Measurements from ENCODE around the gene HSP90AB1. TPM values are rescaled to one million over a fixed set of nuclear protein-coding genes. Genes with fewer than 3 reads are reported as not detected.

The HSP90AB1 gene
- total RNA-seq, 6 experiments from 2014 or later, result 847 to 1,026 (median 920) TPM

DNA sequence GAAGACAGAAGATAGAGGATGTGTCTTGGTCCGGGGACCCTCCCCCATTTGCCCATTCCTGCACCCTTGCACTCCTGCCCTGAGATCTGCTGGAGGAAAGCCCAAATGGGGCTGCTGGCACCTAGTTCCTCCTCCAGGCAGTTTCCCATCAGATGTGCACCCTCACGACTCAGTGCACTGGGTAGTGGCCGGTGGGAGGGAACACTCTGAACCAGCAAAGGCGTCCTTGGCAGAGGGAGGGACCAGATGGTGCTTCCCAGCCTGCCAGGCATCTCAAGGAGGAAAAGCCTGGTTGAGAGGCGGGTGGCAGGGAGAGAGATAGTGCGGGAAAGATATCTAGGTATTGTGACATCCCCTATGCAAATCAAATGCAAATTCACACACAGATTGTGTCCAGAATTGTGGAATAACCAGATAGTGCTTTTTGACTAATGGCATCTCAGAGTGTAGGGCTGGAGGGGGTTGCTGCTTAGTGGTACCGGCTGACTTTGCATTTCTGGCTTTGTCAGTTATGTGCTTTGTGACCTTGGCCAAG, 42.9 kb downstream of the HSP90AB1 start:
- H3K9me3 Mint-ChIP-seq, result no peaks in the 10 kb centered on the region
- no peaks in the 10 kb centered on the region for H3K36me3 Mint-ChIP-seq (ENCODE audit: low read depth)
- no peak for DNase-seq
- peaks cover 56% of the 10 kb centered on the region for H3K27me3 Mint-ChIP-seq (ENCODE audit: insufficient read depth)
- H3K27ac Mint-ChIP-seq, result no peak overlapping the region
- H3K4me1 Mint-ChIP-seq (ENCODE audit: low read depth), result no peaks in the 10 kb centered on the region
- TF ChIP-seq, protein P1, sequence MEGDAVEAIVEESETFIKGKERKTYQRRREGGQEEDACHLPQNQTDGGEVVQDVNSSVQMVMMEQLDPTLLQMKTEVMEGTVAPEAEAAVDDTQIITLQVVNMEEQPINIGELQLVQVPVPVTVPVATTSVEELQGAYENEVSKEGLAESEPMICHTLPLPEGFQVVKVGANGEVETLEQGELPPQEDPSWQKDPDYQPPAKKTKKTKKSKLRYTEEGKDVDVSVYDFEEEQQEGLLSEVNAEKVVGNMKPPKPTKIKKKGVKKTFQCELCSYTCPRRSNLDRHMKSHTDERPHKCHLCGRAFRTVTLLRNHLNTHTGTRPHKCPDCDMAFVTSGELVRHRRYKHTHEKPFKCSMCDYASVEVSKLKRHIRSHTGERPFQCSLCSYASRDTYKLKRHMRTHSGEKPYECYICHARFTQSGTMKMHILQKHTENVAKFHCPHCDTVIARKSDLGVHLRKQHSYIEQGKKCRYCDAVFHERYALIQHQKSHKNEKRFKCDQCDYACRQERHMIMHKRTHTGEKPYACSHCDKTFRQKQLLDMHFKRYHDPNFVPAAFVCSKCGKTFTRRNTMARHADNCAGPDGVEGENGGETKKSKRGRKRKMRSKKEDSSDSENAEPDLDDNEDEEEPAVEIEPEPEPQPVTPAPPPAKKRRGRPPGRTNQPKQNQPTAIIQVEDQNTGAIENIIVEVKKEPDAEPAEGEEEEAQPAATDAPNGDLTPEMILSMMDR (IDR thresholded peaks at IDR 0.05), result no peak
- no peak overlapping the region for H3K4me3 Mint-ChIP-seq

DNA sequence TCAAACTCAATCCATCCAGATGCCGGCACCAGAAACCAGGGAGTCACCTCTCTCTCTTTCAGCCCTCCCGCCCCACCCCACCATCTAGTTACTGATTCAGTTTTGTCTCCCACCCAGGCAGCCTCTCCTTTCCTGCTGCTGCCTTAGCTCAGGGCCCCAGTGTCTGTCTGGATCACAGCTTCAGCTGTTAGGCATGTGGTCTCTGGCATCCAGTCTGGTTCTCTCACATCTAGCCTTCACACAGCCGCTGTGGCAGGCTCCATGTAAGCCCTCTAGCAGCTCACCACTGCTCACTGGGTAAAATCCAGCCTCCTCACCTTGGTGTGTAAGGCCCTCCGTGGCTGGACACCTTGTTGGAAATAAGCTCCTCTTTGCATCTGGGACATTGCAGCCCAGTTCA, 44.9 kb downstream of the HSP90AB1 start:
- no peak for DNase-seq
- H3K4me3 Mint-ChIP-seq, result no peak overlapping the region
- no peak overlapping the region for H3K27ac Mint-ChIP-seq
- TF ChIP-seq, protein P1 (IDR thresholded peaks at IDR 0.05), result no peak
- H3K36me3 Mint-ChIP-seq (ENCODE audit: low read depth), result no peaks in the 10 kb centered on the region
- peaks cover 59% of the 10 kb centered on the region for H3K27me3 Mint-ChIP-seq (ENCODE audit: insufficient read depth)
- H3K9me3 Mint-ChIP-seq, result no peaks in the 10 kb centered on the region
- H3K4me1 Mint-ChIP-seq (ENCODE audit: low read depth), result no peaks in the 10 kb centered on the region

DNA sequence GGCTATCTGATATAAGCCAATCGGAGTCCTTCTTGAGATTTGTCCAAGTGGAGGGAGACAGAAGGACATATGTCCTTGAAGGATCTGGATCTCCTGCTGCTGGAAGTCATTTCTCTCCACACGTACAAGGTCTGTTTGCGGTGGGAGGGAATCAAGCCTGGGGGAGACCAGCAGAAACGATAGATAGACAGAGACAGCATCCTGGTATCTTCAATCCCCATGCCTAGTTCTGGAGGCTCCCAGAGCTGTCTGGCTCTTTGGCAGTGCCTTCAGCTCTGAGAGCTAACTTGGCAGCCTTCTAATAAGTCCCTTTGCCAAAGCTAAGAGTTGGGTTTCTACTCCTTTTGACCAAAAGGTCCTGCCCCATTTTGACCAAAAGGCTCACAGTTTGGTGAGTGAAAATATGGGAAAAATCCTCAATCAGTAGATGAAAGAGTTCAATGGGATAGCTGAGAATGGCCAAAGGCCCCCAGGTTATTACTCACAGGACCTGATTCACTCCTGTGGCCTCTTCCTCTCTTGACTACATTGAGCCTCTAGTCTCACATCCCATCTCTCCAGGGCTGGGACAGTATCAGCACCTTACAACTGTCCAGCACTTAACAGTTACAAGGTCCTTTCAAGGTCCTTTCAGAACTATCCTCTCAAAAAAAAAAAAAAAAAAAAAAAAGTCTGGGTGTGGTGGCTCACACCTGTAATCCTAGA, 45.9 kb downstream of the HSP90AB1 start:
- Mint-ChIP-seq H3K27ac (no peak overlapping the region), H3K36me3 (ENCODE audit: low read depth) (no peaks in the 10 kb centered on the region), H3K4me1 (ENCODE audit: low read depth) (no peaks in the 10 kb centered on the region), H3K9me3 (no peaks in the 10 kb centered on the region), H3K27me3 (ENCODE audit: insufficient read depth) (peaks cover 59% of the 10 kb centered on the region), H3K4me3 (no peak overlapping the region)
- TF ChIP-seq, protein P1 (IDR thresholded peaks at IDR 0.05), result no peak
- no peak for DNase-seq

DNA sequence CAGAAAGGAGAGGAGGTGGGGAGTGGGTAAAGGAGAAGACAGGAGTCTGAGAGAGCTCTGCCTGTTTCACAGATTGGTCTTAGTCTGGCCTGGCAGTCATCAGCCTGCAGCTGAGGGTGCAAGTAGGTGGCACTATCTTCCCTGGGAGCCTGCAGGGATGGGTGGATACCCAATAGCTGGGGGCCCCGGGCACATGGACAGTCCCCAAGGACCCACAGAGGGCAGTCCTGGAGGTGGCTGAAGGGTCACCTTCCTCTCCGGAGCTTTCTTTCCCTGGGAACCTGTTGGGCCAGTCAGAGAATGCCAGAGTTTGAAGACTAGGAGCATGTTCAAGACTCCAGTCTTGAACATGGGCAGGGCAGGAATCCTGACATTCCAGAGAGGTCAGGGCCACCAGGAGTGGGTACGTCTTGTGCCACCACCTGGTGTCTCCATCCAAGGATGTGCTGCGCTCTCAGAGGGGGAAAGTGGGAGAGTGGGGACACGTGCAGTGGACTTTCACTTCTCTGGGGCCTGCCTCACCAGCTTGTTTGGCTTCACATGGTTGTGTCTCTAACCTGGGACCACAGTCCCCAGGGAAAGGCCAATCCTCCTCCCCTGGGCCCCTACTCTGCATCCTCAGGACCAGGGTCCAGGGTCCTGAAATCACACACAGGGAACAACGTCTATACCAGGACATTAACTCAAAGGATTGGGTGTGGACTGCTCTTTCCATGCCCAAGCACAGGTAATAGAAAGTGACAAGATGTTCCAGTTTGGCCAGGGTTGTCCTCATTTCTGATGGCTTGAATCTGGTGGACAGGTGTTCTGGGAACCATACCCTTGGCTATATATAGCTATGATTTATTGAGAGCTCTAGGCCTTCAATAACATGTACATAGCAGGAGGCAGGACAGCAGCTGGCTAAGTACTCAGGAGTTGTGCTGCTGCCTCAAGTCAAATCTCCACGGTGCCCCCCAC, 48.2 kb downstream of the HSP90AB1 start:
- DNase-seq, result no peak
- H3K27me3 Mint-ChIP-seq (ENCODE audit: insufficient read depth), result peaks cover 60% of the 10 kb centered on the region
- H3K4me1 Mint-ChIP-seq (ENCODE audit: low read depth), result no peaks in the 10 kb centered on the region

More for the DNA sequence above, 48.2 kb downstream of the HSP90AB1 start:
- Mint-ChIP-seq H3K27ac (no peak overlapping the region), H3K9me3 (no peaks in the 10 kb centered on the region), H3K4me3 (no peak overlapping the region), H3K36me3 (ENCODE audit: low read depth) (peaks cover 3% of the 10 kb centered on the region)
- TF ChIP-seq, protein P1 (IDR thresholded peaks at IDR 0.05), result no peak

Measured in HFFc6 (cell line).